ENCODE measurements around the gene UROS.

DNA sequence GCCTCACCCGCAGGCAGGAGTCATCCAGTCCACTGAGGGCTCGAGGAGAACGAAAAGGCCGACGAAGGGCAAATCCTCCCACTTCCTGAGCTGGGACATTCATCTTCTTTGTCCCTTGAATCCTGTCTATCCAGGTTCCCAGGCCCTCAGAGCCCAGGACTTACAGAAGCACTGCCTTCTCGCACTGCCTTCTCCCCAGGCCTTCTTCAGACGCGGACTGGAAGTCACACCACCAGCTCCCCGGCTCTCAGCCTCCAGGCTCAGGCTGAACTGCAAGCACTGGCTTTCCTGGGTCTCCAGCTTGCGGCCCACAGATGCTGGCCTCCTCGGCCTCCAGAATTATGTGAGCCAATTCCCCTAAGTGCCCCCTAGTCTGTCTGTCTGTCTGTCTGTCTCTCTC, 41.0 kb downstream of the UROS start:
- TF ChIP-seq, protein P1, sequence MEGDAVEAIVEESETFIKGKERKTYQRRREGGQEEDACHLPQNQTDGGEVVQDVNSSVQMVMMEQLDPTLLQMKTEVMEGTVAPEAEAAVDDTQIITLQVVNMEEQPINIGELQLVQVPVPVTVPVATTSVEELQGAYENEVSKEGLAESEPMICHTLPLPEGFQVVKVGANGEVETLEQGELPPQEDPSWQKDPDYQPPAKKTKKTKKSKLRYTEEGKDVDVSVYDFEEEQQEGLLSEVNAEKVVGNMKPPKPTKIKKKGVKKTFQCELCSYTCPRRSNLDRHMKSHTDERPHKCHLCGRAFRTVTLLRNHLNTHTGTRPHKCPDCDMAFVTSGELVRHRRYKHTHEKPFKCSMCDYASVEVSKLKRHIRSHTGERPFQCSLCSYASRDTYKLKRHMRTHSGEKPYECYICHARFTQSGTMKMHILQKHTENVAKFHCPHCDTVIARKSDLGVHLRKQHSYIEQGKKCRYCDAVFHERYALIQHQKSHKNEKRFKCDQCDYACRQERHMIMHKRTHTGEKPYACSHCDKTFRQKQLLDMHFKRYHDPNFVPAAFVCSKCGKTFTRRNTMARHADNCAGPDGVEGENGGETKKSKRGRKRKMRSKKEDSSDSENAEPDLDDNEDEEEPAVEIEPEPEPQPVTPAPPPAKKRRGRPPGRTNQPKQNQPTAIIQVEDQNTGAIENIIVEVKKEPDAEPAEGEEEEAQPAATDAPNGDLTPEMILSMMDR (IDR thresholded peaks at IDR 0.05; ENCODE audit: low read depth, low read length), result no peak
- no peak for TF ChIP-seq EZH2phosphoT487 (IDR thresholded peaks at IDR 0.05; ENCODE audit: low read depth)

All from OCI-LY3 (cell line).